NCI-H1930 (cell line): ENCODE results near the gene IL10RA.

ENCODE experiments used
- DNase-seq, 2 experiments: peaks; one replicate each; lab custom pipeline; 2025; lab: John Stamatoyannopoulos, UW

IL10RA gene

DNA sequence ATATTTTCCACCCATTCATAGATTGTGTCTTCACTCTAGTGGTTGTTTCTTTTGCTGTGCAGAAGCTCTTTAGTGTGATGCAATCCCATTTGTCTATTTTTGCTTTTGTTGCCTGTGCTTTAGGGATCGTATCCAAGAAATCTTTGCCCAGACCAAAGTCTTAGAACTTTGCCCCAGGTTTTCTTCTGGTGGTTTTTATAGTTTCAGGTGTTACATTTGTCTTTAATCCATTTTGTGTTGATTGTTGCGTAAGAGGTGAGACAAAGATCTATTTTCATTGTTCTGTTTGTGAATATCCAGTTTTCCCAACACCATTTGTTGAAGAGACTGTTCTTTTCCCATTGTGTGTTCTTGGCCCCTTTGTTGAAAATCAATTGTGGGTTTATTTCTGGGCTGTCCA lies 6.4 kb downstream of the IL10RA start:
- no peak for DNase-seq

DNA sequence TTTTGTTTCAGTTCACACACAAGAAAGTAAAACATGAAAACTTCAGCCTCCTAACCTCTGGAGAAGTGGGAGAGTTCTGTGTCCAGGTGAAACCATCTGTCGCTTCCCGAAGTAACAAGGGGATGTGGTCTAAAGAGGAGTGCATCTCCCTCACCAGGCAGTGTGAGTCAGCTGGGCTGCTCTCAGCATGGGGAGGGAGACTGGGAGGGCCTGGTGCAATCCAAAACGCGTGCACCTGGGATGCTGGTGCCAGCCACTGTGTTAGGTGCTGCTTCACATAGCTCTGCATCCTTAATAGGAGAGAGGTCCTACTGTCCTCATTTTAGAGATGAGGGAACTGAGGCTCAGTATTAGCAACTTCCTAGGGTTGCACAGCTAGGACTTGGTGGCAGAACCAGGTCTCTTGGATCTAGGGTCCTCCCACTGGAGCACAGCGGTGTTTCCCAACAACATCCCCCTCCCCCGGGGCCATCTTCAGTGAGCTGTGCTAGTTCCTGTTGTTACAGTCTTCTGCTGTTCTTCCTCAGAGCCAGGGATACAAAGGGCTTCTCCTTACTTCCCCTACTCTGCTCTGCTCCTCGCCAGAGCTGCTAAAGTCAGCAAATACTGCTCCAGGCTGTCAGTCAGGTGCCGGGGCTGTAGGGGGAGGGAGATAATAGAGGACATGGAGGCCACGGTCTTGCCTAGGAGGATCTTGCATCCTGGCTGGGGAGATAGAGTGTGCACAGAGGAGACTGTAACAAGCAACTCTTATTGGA lies 8.0 kb downstream of the IL10RA start:
- no peak for DNase-seq

DNA sequence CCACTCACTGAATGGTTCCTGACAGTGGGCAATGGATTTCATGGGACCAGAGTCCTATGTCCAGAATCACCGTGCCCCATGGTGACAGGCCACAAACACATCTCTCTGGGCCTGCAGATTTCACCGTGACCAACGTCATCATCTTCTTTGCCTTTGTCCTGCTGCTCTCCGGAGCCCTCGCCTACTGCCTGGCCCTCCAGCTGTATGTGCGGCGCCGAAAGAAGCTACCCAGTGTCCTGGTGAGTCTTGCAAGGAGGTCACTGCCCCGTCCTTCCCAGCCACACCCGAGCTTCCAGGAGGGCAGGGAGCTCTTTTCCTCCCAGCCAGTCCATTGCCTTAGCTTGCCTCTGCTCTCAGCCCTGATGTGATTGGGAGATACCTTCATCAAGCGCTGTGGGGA lies 9.3 kb downstream of the IL10RA start:
- no peak for DNase-seq

DNA sequence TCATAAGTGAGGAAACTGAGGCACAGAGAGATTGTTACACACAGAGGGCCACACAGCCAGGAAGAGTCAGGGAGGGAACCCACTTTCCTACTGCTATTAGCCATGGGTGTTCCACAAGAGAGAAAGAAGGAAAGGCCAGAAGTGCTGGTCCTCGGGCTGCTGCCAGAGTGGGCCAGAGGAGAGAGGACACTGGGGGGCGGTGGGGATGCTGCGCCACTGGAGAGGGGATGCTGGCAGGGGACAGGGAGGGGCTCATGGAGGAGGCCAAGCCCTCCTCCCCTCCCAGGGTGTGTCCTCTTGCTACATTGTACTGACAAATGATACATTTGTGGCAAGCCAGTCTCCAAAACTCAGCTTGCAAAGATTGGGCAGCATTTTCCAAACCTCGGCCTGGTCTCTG lies 9.9 kb downstream of the IL10RA start:
- no peak for DNase-seq

DNA sequence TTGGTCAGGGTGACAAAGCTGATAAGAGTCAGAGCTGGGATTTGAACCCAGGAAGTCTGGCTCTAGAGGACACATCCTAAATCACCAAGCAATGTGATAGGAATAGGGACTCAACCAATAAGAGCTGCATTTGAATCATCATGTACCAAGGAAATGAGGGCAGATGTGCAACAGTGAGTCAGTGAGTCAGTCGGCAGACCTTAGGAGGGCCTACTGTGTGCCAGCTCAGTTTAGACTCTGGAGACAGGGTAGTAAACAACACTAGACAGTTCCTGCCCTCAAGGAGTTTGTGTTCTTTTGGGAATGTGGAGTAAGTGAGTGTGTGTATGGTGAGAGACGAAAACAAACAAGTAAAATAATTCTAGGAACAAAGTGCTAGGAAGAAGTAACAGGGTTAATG lies 11.2 kb downstream of the IL10RA start:
- no peak for DNase-seq

DNA sequence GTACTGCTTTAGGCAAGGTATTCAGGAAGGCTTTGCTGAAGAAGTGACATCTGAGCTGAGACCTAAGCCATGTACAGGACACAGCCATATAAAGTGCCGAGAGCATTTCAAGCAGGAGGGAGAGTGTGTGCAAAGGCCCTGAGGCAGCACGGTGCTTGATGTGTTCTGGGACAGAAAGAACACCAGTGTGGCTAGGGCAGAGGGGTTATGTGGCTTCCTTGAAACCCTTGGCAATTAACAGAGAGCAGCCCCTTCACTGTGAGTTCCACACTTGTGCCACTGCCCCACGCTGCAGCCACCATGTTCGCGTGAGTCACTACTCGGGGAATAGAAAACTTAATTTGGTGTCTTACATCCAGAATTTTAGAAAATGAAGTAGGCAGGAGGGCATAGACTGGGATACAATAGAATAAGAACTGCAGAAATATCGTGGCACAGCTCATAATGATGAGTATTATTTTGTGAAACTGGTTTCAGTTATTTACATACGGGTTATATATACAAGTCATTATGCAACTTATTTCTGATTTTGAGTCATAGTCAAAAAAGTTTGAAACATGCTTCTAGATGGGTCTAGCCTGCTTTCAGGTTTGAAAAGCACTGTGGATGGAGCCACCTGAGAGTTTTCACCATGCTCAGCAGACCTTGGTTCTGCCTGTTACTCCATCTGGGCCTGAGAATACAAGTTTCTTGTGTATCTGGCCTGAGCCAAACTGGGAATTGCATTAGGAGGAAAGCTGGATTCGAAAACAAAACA lies 11.8 kb downstream of the IL10RA start:
- DNase-seq: no peak

DNA sequence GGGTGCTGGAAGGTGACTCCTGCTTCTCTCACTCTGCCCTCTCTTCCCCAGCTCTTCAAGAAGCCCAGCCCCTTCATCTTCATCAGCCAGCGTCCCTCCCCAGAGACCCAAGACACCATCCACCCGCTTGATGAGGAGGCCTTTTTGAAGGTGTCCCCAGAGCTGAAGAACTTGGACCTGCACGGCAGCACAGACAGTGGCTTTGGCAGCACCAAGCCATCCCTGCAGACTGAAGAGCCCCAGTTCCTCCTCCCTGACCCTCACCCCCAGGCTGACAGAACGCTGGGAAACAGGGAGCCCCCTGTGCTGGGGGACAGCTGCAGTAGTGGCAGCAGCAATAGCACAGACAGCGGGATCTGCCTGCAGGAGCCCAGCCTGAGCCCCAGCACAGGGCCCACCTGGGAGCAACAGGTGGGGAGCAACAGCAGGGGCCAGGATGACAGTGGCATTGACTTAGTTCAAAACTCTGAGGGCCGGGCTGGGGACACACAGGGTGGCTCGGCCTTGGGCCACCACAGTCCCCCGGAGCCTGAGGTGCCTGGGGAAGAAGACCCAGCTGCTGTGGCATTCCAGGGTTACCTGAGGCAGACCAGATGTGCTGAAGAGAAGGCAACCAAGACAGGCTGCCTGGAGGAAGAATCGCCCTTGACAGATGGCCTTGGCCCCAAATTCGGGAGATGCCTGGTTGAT lies 12.6 kb downstream of the IL10RA start:
- DNase-seq: no peak

DNA sequence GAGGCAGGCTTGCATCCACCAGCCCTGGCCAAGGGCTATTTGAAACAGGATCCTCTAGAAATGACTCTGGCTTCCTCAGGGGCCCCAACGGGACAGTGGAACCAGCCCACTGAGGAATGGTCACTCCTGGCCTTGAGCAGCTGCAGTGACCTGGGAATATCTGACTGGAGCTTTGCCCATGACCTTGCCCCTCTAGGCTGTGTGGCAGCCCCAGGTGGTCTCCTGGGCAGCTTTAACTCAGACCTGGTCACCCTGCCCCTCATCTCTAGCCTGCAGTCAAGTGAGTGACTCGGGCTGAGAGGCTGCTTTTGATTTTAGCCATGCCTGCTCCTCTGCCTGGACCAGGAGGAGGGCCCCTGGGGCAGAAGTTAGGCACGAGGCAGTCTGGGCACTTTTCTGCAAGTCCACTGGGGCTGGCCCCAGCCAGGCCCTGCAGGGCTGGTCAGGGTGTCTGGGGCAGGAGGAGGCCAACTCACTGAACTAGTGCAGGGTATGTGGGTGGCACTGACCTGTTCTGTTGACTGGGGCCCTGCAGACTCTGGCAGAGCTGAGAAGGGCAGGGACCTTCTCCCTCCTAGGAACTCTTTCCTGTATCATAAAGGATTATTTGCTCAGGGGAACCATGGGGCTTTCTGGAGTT lies 13.3 kb downstream of the IL10RA start:
- no peak for DNase-seq

DNA sequence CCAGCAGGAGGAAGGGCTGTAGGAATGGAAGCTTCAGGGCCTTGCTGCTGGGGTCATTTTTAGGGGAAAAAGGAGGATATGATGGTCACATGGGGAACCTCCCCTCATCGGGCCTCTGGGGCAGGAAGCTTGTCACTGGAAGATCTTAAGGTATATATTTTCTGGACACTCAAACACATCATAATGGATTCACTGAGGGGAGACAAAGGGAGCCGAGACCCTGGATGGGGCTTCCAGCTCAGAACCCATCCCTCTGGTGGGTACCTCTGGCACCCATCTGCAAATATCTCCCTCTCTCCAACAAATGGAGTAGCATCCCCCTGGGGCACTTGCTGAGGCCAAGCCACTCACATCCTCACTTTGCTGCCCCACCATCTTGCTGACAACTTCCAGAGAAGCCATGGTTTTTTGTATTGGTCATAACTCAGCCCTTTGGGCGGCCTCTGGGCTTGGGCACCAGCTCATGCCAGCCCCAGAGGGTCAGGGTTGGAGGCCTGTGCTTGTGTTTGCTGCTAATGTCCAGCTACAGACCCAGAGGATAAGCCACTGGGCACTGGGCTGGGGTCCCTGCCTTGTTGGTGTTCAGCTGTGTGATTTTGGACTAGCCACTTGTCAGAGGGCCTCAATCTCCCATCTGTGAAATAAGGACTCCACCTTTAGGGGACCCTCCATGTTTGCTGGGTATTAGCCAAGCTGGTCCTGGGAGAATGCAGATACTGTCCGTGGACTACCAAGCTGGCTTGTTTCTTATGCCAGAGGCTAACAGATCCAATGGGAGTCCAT lies 14.1 kb downstream of the IL10RA start:
- DNase-seq: no peak

DNA sequence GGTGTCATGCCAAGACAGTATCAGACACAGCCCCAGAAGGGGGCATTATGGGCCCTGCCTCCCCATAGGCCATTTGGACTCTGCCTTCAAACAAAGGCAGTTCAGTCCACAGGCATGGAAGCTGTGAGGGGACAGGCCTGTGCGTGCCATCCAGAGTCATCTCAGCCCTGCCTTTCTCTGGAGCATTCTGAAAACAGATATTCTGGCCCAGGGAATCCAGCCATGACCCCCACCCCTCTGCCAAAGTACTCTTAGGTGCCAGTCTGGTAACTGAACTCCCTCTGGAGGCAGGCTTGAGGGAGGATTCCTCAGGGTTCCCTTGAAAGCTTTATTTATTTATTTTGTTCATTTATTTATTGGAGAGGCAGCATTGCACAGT lies 14.6 kb downstream of the IL10RA start:
- DNase-seq: no peak

DNA sequence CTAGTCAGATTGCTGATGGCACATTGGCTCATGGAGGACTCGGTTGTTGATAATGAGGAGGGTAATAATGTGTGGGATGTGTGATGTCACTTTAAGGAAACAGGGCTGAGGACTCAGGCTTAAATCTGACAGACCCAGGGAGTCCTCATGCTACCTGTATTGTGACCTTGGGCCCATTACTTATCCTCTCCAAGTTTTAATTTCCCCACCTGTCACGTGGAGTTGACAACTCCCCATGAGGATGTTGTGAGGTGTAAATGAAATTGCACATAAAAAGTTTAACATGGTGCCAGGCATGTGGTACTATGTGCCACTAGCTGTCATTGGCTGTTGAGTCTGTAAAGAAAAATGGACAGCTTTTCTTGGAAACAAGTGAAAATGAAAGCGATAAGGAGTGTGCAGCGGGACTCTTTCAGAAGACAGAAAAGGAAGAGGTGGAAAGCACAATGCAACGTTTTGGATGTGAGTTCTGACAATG lies 15.3 kb downstream of the IL10RA start:
- DNase-seq: no peak

DNA sequence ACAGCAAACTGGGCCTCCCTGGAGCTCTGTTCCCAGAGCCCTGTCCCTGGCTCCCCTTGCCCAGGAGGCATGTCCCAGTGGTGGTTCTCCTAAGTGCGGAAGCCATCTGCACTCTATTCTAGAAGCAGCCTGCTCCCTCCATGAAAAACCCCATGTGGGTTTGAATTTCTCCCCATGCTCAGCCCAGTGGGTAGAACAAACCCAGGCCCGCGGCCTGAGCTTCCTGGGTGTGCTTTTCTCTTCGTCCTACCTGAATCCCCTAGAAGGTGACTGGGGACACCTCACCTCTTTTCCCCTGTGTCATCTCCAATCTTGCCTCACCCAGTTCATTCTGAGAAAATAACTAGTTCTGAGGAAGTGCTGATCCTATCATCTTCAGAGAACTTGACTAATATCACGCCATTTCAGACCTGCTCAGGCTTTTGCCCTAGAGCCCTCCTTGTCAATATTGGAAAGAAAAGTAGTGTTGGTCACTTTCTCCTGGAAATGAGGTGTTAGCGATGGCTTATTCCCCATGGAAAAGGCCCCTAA lies 15.9 kb downstream of the IL10RA start:
- no peak for DNase-seq

DNA sequence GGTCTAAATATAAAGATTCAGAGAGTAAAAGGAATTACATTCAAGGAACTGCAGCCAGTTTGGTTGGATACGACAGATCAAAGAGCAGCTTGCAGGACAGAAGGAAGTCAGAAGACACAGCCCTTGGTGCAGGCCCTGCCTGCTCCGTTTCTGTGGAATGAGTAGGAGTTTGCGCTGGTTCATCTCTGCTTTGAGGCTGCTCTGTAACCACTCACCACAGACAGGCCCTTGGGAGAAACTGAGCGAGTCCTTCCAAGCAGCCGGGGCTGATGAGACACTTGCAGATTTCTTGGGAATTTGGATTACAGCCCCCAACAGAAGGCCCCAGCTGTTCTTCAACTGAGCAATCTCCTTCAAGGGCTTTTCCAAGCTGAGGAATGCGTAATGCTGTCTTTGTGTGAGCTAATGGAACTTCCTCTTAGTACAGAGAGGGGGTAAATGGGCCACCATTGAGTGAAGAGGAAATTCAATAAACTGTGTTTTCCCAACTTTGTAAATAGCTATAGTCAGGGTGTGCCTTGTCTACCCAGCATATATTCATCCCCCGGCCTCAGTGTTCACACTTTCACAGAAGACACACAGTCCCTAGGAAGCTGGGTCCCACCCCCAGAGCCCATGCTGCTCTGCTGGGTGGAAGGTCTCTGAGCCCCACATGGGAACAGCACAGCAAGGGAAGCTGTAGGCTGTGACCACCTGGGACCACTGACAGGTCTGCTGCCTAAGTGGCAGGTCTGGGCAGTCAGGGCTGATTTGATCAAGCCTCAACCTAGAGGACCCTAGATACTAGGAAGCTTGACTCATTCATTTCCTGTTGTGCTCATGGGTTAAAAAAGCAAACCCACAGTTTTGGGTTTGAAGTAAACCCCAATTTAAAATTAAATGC lies 16.6 kb downstream of the IL10RA start:
- DNase-seq: no peak

DNA sequence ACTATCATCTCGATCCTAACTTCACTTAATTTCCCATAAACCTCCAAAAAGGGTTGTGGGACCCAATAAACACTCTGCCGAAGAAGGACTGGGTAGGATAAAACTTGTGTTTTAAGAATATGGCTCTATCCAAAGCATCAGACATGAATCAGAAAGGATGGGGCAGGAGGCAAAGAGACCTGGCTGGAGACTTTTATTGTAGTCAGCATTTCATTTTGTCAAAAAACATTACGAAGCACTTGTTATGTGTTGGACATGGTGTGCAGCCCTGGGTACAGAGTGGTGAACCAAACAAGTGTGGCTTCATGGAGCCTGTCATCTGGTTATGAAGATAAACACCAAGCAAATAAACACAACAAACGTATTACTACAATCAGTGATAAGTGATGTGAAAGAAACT lies 17.3 kb downstream of the IL10RA start:
- DNase-seq: no peak

DNA sequence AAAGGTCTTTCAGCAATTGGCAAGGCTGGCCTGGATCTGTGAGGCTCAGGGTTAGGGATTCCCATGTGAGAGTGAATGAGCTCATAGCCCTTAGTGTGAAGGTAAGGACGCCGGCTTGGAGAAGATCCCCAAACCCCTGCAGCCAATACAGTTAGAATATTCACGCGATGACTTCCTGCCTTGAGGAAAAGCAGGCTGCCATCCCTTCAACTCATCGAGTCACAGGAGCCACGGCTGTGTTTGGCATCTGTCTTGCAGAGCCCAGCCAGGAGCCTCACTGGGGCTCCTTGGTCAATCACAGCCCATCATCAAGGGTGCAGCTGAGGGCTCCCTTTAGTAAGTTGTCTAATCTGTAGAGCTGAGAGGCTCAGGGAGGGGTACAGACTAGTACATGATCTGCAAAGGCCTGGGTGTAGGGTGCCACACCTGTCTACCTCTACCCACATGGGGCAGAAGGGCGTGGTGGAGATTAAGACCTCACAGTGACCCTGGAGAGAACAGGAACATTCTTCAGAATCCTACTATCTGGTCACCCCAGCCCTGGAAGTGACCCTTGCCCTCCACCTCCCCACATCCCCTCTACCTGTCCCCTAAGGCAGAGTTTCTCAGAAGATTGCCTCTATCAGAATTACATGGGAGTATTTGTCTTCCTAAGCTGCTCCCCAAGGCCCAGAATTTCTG lies 18.5 kb downstream of the IL10RA start:
- no peak for DNase-seq

DNA sequence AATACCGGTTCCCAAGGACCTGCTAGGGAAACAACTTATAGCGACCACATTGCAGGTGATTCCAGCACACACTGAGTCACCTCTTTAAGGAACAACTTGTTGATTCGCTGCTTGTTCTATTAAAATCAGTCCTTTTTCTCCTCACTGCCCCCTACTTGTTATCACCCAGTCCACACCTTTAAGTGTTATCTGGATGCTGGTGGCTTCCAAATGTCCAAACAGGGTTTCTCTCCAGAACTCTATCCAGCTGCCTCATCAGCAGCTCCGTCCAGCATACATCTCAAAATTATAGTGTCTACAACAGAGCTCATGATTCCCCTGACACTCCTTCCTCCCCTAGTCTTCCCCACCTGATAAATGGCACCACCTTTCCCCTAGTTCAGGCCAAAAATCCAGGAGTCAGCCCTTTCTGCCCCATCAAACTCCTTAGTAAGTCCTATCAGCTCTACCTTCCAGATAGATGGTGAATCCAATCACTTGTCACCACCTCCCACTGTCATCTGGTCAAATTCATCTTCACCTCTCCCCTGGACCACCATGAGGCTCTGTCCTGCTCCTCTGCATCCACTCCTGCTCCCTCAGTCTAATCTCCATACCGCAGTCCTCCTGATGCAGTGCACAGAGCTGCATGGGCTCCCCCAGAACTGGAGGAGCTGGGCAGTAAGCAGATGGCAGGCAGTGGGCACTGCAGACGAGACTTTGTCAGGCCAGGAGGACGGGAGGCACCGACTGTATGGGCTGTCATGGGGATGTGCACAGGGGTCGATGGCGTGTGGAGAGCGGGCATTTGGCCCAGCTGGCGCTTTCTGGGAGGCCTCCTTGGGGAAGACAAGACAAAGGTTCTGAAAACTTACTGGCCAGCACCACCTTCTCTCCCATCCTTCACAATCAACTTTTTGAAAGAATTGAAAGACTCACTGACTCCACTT lies 19.3 kb downstream of the IL10RA start:
- DNase-seq: no peak

DNA sequence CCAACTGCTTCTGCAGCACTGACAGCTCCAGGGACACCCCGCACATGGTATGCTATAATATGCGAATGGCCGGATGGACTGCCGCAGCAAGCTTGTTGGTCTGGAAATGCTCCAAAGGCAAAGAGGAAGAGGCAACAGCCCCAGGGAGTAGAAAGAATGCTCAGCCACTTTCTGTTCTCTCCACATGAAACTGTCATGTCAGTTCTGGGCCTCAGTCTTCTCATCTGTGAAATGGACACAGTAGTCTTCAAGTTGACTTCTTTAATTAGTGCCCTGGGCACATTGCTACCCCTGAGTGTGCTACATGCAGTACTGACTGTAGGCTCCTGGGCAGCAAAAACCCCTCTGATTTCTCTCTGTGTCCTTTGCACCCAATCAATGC lies 19.9 kb downstream of the IL10RA start:
- no peak for DNase-seq

DNA sequence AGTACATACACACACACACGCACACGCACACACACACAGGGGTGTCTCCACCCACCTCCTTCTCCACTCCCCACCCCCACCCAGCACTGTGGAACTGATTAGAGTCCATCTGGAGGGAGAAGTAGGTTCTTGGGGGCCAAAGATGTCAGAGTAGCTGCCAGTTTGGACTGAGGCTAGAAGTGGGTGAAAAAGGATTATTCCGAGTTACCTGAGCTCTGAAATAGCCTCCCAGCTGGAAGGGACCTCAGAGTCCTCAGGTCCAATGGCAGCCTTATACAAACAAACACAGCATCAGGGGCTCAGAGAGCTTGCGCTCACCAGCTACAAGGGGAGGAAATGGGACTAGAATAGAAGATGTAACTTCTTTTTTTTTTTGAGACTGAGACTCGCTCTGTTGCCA lies 20.8 kb downstream of the IL10RA start:
- no peak for DNase-seq
